Measurements from ENCODE around the gene GRHL1.
"Not testable (repeated sequence)": the region's sequence is repeated elsewhere in the genome, so short reads cannot be mapped to it uniquely, and the experiment has no call there.

Gene GRHL1

GRCh38 chr2:10026940-10027569 is 75.6 kb downstream of the GRHL1 start:
- DNase-seq (ENCODE audit: low read depth, low spot score) = no peak

DNA sequence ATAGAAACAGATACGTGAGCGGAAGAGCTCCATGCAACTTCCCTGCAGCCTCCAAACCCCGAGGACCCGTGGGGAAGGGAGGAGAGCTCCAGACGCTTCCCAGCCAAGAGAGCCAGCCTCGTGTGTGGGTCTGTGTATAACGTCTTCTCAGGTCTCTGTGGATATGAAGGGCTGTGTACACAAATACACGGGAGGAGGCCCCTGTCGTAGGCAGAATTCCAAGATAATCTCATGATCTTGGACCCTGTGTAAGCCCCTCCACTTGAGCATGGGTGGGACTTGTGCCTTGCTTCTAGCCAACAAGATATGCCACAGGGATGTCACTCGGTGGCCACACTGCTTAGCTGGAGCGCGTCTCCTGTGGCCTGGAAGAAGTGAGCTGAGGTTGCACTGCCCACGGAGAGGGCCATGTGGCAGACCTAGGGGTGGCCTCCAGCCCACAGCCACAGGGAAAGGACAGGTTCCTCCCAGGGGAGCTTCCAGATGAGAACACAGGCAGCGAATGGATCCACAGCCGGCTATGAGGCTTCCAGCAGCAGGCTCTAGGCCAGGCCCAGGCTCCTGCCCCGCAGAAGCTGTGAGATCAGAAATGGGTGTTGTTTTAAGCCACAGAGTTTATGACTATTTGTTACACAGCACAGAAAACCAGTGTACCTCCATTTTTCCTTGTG is 76.3 kb downstream of the GRHL1 start:
- DNase-seq (ENCODE audit: low read depth, low spot score) = no peak

DNA sequence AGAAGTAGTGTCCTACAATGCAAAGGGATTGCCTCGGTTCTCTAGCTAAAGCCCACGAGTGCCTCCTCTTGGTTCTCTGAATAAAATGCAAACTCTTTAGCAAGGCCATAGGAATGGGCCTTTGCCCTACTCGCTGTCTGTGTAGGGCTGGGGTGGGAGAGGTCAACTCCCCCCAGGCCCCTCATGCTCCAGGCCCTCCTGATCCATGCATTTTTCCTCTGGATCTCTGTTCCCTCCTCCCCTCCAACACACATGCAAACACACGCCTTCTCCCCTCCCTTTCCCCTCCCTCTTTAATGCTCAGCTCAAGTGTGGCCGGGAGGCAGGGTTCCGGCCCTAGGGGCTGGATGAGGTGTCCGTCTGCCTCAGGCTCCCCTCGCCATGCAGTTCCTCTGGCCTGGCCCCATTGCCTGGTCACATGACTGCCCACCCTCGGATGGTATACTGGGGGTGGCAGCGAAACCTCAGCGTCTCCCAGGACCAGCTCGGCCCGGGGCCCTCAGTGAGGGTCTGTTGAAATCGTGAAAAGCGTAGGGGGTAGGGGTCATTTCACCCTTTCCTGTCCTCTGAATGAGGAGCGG is 77.0 kb downstream of the GRHL1 start:
- DNase-seq (ENCODE audit: low read depth, low spot score) = no peak

DNA sequence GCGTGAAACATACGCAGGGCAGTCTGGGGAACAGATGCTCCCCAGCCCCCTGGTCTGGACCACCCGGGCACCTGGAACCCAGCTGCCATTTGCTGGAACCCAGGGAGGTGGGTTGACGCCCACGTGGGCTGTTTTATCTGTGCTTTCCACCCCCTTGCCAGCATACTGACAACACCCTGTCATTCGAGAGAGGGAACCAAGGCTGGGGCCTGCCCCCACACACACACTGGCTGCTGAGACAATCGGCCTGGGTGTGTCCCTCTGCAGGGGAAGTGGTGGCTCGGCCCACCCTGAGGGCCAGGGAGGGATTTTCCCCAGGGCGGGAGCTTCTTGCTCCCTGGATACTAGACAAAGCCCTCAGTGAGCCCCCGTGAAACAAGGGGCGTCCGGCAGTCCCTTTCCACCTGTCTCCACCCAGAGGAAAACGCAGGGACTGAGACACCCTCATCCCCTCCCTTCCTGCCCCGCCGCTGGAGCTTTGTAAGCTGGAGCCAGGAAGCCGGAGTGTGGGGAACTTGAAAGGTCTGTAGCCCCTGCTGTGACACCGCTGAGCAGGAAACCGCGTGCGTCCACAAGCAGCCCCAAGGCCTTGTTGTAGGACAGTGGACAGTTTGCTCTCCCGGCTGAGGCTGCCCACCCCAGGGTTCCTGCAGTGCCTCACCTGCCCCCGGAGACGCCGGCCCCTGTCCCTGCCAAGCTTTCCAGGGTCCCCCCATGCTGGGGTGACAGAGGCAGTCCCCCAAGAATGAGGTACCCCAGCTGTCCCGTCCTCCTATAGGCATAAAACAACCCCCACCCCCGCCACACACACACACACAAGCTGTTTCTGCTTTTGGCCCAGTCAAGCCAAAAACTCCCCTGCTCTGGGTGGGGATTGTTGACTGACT is 77.7 kb downstream of the GRHL1 start:
- no peak for DNase-seq (ENCODE audit: low read depth, low spot score)

DNA sequence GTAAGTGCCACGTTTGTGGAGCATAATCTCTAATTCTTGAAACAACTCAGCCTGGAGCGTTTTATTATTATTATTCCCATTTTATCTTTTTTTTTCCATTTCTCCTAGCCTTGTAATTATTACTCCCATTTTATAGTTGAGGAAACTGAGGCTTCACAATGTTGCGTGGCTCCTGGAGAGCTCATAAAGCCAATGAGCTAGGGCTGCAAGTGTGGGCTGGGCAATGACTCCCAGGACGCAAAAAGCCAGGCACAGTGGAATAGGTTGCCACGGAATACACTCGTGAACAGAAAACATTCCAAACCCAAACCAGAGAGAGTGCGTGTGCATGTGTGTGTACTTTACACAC is 78.4 kb downstream of the GRHL1 start:
- DNase-seq (ENCODE audit: low read depth, low spot score) = no peak

GRCh38 chr2:10030311-10030736 is 78.8 kb downstream of the GRHL1 start:
- no peak for DNase-seq (ENCODE audit: low read depth, low spot score)

DNA sequence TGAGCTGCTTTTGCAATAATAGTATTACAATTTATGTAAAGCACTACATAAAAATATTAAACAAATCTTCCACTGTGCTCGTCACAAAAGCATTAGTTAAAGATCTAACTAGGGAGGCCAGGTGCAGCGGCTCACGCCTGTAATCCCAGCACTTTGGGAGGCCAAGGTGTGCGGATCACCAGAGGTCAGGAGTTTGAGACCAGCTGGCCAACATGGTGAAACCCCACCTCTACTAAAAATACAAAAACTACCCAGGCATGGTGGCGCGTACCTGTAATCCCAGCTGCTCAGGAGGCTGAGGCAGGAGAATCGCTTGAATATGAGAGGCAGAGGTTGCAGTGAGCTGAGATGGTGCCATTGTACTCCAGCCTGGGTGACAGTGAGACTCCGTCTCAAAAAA is 79.3 kb downstream of the GRHL1 start:
- not testable (repeated sequence) for DNase-seq (ENCODE audit: low read depth, low spot score)

DNA sequence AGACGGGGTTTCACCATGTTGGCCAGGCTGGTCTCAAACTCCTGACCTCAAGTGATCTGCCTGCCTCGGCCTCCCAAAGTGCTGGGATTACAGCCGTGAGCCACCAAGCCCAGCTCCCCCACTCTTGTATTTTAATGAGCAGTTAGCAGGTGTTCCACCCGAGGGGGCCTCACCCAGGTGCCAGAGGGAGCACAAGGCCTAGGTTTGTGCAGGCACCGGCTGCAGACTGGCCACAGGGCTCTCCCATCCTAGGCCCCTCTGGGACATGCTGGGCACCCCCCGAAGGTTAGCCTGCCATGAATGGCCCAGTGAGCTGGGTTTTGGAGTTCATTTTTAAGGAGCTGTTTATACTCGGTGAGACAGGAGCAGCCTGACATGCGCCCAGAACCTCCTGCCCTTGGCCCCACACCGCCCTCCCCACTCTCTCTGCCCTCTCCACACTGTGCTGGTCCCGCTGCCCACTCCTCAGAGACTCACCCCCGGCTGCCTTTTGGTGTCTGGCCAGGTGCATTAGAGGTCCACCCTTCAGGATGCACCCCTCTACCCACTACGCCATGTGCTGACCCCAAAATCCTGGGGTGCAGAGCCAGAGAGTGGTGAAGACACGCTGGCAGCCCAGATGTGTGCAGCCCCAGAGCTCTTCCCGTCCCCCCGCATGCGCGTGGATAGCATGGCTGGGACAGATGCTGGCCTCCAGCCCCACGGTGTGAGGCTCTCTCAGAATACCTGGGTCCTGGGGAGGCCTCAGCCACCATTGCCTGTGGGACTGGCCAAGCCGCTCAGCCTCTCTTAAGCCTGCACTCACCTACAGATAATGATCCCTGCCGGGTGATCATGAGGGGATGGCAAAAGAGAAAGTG is 80.6 kb downstream of the GRHL1 start:
- no peak for DNase-seq (ENCODE audit: low read depth, low spot score)

DNA sequence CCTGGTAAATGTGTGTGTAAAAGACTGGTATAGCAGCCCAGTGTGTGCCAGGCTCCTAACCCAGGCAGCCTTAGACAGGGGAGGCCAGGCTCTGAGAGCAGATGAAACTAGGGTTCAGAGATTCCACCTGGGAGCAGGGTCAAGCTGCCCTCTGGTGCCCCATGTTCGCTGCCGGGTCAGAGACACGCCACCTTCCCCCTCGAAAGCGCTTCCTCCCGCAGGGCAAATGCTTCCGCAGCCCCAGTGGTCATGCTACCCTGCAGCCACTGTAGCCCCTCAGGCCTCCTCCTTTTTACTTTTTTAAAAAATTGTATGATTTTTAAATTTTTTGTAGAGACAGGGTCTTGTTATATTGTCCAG is 81.2 kb downstream of the GRHL1 start:
- DNase-seq (ENCODE audit: low read depth, low spot score) = no peak

GRCh38 chr2:10033251-10034006 is 81.9 kb downstream of the GRHL1 start:
- no peak for DNase-seq (ENCODE audit: low read depth, low spot score)

DNA sequence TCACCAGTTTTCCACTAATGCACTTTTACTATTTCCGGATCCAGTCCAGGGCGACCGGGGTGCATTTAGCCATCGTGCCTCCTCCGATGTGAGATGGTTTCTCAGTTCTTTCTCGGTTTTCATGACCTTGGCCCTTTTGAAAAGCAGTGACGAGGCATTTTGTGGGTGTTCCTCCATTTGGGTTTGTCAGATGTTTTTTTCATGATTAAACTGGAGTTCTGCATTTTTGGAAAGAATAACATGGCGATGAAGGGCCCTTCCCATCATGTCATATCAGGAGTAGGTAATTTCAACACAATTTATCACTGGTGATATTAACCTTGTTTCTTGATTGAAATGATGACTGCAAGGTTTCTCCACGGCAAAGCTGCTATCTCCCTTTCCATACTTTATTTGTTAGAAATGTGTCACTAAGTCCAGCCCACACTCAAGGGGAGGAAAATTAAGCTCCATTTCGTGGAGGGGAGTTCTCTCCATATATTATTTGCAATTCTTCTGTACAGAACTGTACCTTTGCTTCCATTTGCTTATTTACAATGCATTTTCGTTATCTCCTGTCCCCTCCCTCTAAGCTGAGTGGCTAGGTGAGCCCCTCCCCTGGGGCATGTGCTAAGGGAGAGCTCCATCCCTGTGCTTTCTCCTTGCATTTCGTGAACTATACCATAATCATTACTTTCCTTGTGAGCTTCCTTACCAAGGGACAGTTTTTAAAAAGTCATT is 83.0 kb downstream of the GRHL1 start:
- DNase-seq (ENCODE audit: low read depth, low spot score) = no peak

GRCh38 chr2:10035053-10035422 is 83.5 kb downstream of the GRHL1 start:
- no peak for DNase-seq (ENCODE audit: low read depth, low spot score)

- DNase-seq (ENCODE audit: low read depth, low spot score) = no peak
Observed at GRCh38 chr2:10035633-10036032, 84.1 kb downstream of the GRHL1 start.

DNA sequence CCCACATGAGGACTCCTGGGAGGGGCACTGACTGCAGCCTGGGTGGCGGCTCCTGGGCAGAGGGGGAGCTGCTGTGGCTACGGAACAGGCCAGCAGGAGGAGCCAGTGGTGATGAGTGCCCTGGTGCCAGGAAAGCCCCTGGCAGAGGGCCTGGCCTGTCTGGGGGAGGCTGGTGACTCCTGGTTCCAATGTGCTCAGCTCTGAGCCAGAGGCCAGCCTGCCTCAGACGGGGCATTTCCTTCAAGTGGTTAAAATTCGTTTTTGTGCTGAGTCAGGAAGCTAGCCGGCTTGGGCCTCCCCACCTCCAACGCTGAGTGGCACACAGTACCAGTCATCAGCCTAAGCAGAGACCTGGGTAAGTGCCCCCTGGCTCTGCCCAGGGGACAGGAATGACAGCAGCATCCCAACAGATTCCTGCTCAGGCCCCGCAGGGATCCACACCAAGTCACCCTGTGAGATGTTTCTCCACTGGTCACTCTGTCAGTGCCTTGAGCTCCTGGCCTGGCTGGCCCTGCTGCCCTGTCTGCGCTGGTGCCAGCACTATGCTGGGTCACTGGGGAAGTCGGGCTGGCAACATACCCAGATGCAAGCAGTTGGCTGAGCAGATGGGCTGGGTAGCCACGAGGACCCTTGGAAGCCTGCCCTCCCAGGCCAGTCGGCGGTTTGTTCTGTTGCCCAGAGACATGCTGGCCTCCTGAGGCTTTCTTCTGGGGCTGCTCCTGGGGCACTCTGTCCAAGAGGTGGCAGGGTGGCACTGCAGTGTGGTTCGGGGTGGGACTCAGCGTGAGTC is 84.8 kb downstream of the GRHL1 start:
- DNase-seq (ENCODE audit: low read depth, low spot score) = no peak

GRCh38 chr2:10038123-10038522 is 86.6 kb downstream of the GRHL1 start:
- no peak for DNase-seq (ENCODE audit: low read depth, low spot score)

DNA sequence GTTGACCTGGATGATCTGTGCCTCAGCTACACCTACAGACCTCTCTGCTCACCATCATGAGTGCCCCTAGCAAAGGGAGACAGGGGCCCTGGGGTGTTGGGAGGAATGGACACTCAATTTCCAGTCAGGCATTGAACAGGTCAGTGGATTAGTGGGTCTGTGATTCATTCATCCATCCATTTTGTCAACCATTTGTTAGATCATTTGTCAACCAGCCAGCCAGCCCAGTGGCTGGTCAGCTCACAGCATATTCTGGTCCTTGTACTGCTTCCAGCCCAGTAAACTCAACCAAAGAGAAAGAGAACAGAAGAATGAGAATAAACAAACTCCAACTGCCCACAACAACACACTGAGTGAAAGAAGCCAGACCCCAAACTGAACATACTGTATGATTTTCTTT is 87.2 kb downstream of the GRHL1 start:
- DNase-seq (ENCODE audit: low read depth, low spot score) = no peak

DNA sequence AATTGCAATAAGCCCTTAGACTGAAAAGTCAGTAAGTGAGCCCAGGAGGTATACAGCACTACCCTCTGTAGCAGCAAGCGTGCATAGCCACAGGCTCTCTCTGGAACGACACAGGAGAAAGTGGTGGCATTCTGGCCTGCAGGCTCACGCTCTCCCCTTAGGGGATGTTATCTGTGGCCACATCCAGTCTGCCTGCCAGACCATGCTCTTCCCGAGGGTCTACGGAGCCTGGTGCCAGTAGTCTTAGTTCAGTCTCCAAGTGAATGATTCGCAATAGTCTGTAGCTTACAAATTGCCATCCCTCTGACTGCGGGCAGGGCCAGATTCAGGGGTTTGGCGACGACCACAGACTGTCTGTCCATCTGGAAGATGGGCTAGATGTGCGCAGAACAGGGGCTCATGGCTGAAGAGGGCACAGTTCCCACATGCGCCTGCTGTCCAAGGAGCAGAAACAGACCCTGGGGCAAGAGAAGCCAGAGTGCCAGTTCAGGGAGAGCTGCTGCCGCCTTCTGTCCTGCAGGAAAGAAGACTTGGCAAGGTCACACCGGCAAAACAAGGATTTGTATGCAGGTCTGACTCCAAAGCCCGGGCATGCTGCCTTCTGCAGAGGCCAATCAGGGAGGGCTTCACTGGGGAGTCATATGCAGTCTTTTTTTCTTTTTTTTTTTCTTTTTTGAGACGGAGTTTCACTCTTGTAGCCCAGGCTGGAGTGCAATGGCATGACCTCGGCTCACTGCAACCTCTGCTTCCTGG is 88.3 kb downstream of the GRHL1 start:
- no peak for DNase-seq (ENCODE audit: low read depth, low spot score)

DNA sequence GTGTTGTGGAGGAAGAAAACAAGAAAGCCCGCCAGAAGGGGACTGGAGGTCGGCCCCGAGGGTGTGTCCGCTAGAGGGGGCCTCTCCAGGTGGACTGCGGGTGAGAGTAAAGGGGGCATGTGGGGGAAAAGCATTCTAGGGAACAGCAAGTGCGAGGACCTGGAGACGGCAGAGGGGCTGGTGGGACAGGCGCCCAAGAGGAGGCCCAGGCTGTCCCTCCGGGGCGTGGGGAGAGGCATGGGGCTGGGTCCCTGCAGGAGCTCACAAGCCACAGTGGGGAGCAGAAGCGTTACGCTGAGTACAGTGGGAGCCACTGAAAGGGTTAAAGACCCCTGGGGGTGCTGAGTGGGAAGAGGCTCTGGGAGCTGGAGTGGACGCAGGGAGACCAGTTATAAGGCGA is 90.2 kb downstream of the GRHL1 start:
- DNase-seq (ENCODE audit: low read depth, low spot score) = no peak

All from activated CD4-positive, CD25-positive, alpha-beta regulatory T cell treated with anti-CD3 and anti-CD28 coated beads, Interleukin-2, amount 50 U/mL, for 16 hours (primary cell).